Measurements from ENCODE around the gene ZP1.

The ZP1 gene

DNA sequence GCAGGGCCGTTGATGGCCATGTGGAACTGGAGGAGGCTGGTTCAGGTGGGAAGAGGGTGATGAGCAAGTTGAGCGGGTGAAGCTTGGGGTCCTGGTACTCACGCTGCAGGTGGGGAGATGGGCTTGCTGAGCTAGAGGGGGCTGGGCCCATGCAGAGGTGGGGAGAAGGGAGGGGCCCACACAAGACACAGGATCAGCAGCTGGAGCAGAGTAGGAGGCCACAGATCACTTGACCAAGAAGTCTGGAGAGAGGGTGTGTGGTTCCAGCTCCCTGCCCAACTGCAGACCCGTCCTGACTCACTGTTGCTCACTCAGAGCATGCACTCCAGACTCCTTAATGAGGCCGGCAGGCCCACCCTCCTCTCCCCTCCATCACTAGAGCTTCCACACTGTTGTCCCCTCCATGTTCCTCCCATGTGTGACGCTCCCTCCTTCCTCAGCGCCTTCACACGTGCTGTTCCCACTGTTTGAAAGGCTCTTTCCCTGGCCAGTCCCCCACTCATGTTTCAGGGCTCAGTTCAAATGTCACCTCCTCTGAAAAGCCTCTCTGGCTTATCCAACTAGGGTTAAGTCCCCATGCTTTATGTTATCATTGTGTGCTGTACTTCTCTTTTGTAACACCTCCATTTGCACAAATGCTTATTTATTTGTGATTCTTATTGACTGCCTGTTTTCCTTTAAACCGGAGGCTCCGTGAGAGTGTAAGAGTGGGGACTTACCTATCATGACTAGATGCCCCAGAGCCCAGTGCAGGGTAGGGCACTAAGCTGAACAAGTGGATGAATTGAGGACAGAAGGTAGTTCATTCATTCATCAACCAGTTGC lies 23.1 kb upstream of the ZP1 start:
- DNase-seq (ENCODE audit: low read depth, low spot score), result no peak

DNA sequence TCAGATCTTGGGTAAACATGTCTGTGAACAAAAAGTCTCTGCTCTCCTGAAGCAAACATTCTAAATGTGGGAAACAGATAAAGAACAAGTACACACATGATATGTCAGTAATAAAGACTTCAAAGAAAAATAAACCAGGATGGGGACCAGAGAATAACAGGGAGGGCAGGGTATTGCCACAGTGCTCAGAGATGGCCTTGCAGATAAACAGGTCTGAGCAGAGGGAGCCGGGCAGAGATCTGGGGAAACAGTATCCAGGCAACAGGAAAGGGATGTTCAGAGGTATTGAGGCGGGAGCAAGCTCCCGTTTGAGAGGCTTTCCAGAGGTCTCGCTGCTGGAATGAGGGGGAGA lies 22.5 kb upstream of the ZP1 start:
- no peak for DNase-seq (ENCODE audit: low read depth, low spot score)

DNA sequence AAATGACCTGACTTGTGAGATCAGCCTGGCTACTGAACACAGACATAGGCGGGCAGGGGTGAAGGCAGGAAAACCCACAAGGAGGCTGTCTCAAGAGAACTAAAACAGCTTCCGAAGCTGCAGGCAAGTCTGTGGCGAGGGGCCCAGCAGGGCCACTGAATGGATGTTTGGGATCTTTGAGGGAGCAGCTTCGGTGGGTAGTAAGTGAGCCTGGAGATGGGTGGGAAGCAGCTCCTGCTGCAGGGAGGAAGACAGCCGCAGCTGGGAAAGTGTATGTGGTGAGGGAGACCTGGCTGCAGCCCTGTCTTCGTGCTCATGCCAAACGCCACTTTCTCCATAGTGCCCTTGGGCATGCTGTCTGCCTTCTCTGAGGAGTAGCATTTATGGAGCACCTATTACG lies 22.0 kb upstream of the ZP1 start:
- no peak for DNase-seq (ENCODE audit: low read depth, low spot score)

DNA sequence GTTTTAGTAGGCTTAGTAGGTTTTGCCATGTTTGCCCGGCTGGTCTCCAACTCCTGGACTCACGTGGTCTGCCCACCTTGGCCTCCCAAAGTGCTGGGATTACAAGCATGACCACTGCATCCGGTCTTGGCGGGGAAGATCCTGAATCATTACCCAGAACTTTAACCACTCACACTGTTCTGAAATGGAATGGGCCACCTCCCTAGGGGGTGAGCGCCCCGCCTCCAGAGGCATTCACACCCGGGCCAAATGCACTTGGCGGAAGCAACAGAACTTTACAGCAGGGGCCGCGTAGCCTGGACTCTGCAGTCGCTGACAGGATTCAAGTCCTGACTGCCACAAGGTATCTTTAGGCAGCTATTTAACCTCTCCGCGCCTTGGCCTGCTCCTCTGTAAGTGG lies 20.1 kb upstream of the ZP1 start:
- DNase-seq (ENCODE audit: low read depth, low spot score), result no peak

DNA sequence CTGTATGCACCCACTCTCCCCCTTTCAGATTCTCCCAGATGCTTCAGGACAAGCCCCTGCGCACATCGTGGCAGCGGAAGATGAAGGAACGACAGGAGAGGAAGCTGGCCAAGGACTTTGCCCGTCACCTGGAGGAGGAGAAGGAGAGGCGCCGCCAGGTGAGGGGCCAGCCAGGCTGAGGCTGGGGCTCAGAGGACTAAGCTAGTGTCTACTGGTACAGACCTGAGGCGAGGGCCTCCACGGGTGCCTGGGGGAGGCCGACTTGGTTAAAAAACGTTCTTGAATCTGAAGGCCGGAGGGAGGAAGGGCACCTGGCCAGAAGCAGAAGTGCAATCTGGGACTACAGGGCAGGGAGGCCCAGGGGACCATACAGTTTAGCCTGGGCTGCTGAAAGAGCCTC lies 19.4 kb upstream of the ZP1 start:
- no peak for DNase-seq (ENCODE audit: low read depth, low spot score)

DNA sequence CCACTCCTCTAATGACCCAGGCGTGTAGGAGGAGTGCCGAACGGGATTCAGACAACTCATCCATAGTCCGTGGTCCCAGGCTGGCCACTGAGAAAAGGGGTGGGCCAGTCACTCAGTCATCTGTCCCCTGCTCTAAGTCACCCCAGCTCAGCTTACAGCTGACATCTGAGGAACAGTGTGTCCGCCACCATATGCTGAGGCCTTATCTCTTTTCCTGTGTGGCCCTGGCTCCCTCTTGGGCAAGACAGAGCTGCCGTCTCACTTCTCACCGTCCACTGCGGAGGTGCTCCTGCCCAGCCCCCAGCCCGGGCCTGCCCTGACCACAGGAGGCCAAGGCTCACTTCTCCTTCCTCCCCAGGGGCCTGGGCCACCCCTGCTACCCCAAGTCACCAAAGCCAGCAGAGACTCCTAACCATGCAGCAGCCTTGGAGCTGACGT lies 18.6 kb upstream of the ZP1 start:
- DNase-seq (ENCODE audit: low read depth, low spot score), result no peak

DNA sequence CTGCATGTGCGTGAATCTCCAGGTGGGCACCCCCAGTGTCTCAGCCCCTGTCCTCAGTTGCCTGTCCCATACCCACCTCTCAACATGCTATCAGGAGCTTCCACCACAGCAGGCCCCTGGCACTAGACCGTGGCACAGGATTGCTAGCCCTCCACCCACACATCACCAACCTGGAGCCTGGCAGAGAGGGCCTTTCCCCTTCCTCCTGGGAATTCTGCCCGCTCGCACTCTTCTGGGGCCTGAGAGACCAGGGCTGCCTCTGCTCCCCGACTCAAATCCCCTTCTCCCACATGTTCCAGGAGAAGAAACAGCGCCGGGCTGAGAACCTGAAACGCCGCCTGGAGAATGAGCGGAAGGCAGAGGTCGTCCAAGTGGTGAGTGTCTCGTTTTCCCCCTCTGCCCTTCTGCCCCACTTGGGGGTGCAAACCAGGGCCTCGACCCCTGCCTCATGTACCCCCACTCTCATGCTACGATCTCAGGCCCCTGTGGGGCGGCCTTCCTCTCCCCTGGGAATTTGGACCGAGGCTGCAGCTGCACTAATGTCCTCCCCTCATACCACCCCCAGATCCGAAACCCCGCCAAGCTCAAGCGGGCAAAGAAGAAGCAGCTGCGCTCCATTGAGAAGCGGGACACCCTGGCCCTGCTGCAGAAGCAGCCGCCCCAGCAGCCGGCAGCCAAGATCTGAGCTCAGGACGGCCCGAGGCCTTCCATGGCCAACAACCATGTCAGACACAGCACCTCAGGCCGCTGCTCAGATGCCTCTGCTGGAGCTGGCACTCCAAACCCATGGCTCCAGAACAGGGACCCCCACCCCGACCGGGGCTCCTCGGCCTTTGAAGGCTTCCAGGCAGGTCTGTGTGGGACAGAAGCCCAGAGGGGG lies 17.5 kb upstream of the ZP1 start:
- DNase-seq (ENCODE audit: low read depth, low spot score), result no peak

DNA sequence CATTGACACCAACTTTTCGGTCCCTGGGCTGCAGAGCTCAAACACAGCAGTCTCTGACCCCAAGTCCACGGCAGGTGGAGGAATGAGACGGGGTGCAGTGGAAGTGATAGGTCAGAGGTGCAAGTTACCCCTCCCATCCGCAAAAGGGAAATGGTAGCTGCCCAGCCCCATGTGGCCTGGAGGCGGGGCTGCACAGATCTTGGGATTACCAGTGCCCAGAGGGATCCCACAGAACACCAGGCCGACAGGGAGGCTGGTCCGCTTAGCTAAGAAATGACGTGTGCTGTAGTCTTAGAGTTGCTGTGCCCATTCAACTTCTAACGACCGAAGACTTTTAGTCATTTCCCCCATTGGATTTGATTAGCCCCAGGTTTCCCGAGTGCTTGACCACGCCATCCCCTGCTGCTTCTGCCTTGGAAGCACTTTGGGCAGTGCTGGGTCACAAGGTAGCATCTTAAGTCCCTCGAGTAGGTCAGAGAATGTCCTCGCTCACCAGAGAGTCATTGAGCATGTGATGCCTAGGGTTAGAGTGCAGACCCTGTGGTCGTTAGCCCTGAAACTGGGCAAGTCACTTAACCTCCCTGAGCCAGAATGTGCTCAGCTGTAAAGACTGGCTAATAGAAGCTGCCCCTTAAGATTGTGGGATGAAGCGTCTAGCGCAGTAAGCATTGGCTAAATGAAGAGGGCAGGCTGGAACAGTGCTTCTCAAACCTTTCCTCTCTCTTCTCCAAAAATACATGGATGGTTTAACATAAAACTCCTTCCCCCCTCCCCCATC lies 15.8 kb upstream of the ZP1 start:
- DNase-seq (ENCODE audit: low read depth, low spot score), result no peak

DNA sequence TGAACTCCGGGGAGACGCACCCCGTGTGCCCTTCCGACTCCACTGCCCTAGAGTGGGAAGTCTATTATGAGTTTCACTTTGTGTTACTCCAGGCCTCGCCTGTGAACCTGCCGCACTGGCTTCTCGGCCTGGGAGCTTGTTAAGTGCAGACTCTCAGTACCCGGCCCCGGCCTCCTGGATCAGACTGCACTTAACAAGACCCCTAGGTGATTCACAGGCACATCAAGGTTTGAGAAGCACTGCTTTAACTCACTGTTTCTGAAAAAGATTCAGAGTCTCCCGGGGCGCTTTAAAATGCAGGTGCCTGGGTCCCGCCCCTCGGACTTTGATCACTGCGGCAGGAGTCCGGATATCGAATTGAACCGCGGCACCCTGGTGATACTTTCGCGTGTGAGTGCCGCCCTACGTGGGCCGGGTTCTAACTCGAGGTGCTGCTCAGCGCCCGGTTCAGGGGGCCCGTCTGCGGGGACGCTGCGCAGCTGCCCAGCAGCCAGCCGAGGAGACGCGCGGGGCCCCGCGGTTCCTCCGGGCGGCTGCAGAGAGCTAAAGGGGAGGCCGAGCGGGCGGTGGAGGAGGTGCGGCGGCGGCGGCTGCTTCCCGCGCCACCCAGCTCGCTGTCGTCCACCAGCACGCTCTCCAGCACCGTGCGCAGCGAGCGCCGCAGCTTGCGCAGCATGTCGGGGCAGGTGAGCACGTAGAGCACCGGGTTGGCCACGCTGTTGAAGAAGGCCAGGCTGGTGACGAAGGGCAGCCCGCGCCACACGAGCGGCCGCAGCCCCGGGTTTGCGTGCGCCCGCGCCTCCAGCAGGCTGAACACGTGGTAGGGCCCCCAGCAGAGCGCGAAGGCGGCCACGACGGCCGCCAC lies 15.0 kb upstream of the ZP1 start:
- DNase-seq (ENCODE audit: low read depth, low spot score), result no peak

DNA sequence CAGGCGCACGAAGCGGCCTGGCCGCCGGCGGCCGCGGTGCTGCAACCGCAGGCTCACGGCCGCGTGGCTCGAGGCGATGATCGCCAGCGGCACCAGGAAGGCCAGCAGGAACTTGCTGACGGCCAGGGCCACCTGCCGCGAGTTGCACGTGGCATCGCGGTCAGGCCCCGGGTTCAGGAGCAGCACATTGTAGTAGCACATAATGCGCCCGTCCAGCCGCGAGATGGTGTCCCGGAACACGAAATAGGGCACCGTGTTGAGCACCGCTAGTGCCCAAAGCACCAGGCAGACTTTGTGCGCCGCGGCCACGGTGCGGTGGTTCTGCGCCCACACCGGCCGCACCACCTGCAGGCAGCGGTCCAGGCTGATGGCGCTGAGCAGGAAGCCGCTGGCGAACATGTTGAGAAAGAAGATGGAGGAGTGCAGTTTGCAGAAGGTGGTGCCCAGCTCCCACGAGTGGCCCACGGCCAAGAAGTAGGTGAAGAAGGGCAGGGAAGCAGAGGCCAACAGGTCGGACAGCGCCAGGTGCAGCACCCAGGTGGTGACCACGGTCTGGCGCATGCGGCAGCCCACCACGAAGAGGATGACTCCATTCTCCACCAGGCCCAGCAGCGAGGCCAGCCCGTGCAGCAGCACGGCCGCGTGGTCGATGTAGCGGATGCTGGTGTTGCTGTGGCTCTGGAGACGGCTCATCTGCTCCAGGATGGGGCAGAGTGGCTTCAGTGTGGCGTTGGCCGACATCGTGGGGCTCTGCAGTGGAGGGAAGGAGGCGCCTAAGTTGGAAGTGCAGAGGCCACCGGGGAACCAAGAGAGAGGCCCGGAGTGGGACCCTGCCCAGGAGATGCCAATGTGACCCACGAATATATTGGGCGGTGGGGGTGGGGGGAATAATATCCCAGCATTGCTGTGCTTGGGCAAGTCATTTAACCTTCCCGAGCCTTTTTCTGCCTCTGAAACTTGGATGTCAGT lies 14.1 kb upstream of the ZP1 start:
- no peak for DNase-seq (ENCODE audit: low read depth, low spot score)

DNA sequence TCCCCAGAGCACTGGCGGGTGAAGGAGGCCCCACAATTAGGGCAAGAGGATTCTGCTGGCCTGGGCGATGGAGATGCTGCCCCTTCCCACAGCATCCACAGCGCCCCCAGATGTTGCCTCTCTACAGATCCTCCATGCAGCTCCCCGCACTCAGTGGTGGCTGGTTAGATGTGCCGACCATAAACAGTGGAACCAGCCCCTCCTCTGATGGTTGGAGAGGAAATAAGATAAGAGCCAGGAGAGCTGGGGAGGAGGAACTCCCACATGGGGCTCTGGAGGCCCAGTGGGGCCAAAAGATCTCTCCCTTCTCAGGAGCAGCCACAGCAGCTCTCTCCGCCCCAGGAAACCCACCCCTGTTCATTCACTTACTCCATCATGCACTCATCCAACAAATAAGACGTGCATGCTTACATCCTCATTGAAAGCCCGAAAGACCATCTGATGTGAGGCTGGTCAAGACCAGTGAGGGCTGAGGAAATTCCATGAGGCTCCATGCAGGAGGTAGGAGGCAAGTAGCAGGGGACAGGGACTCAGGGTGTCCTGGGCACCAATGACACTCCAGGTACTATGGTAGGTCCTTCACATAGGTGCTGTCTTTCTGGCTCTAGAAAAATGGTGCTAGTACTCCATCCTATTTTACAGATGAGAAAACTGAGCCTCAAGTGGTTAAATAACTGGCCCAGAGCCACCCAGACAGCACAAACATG lies 13.0 kb upstream of the ZP1 start:
- no peak for DNase-seq (ENCODE audit: low read depth, low spot score)

DNA sequence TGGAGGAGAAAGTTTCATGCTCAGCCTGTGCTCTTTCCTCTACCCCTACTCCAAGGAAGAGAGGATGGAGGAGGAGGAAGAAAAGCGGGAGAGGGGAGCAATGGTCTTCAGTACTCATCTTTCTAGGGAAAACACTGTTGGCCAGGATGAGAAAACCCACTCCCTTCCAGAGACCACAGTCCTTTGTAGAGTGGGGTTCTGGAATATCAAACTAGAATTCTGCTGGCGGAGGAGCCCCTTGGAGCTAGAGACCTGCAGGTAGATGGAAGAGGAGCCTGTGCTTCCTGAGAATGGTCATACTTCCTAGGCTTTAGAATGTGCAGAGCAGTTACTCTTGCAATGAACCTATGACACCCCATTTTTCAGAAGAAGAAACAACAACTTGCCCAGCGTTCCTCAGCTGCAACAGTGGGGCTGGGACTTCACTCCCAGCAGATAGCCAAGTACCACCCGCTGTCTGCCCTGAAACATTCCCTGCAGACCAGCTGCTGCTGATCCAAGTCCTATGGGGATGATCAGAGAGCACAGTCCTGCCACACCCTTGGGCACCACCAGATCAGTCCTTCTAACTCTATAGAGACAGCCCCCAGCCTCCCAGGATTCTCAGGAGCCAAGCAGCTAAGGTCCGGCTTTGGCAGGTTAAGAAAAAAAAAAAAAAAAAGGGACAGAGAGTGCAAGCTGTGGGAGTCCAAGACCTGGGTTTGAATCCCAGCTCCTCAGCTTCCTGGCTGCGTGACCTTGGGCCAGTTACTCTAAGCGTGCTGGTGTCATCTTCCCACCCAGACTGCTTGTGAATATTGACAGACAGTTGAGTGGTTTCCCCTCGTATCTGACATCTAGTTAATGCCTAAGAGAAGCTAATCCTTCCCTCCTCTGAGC lies 12.3 kb upstream of the ZP1 start:
- no peak for DNase-seq (ENCODE audit: low read depth, low spot score)

DNA sequence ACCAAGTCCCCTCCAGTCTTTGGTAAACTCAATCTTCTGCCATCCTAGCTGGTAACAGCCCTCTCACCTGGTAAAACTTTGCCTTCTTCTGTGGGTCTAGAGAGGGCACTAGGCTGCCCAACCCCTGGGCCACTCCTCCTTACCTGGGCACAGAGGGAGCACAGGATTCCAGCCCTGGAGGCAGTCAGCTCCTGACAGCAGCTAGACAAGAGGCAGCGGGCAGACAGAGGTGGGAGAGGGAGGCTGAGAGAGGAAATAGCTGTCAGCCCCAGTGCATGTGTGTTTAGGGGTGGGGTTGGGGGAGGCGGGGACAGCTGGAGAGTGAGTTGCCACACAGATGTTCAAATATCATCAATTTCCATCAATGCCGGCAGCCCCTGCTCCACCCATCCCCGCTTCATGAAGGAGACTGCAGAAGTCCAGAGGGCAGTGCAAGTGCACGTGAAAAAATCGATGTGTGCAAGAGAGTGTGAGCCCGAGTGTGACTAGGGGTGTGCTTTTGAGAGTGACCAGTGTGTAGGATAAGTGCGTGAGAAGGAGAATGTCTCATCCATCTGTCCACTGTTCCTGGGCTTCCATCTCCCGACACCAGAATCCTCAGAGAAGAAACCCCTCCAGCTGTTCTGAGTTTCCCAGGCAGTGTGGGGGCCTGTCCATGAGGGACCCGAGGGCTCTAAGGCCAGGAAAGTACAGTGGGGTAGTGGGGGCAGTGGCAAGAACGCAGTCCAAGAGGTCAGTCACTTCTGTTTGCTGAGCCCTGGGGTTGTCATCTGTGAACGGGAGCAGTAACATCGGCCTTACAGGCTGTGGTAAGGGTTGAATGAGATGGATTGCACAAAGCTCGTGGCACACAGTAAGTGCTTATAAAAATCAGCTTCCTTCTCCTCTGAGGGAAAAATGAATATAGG lies 11.4 kb upstream of the ZP1 start, which contains the start of gene PTGDR2:
PTGDR2 (minus strand) TSS at position 225 of the 908 bp plus-strand sequence. CDS start 2,228 bp downstream, outside the sequence.
- no peak for DNase-seq (ENCODE audit: low read depth, low spot score)

DNA sequence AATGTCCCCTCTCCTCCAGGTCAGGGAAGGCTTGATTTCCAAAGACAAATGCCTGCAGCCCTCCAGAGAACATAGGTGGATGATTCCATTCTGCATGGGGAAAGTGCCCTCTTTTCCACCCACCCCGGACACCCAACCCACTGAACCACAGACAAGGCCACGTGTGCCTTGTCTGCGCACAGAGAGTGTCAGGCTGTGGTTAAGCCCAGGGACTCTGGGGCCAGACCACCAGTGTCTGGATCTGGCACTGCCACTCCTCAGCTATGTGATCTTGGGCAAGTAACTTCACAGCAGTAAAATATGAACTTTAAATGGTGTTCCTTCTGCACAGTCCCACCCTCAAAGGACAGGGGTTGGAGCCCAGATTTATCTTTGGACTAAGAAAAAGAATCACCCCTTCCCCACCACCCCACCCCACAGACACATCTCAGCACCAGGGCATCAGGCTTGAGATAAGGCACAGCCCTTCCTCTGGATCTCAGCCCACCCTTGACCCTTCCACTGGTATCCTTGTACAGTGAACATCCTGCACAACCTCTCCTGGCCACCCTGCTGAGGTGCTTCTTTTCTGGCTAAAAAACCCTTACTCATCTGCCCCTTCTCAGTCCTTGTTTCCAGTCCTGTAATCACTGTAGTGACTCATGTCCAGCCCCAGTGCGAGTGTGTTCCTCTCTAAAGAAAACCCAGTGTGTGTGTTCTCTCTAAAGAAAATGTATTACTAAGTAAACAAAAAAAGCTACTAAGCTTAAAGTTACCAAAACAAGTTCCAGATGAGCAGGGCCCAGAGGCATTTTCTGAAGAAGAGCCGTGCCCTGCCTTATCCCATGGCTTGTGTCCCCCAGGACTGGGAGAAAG lies 9.7 kb upstream of the ZP1 start:
- peak; percentile 78 for DNase-seq (ENCODE audit: low read depth, low spot score)

DNA sequence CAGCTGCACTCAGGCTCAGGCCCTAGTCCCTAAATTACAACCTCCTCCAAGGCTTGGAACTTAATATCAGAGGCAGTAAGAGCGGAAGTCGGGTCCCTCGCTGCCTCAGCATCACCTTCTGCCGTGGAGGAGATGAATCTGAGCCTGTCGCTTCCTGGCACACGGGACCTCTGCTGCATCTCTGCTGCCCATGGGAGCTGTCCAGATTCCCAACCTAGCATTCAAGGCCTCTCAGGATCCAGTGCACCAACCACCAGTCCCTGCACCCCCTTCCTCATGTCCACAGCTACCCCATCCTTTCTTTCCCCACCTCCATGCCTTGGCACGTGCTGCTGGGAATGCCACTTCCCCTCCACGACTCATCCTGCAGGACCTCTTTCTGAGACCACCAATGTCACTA lies 9.1 kb upstream of the ZP1 start:
- DNase-seq (ENCODE audit: low read depth, low spot score), result no peak
